Measurements from ENCODE around the gene SCLT1.

DNA sequence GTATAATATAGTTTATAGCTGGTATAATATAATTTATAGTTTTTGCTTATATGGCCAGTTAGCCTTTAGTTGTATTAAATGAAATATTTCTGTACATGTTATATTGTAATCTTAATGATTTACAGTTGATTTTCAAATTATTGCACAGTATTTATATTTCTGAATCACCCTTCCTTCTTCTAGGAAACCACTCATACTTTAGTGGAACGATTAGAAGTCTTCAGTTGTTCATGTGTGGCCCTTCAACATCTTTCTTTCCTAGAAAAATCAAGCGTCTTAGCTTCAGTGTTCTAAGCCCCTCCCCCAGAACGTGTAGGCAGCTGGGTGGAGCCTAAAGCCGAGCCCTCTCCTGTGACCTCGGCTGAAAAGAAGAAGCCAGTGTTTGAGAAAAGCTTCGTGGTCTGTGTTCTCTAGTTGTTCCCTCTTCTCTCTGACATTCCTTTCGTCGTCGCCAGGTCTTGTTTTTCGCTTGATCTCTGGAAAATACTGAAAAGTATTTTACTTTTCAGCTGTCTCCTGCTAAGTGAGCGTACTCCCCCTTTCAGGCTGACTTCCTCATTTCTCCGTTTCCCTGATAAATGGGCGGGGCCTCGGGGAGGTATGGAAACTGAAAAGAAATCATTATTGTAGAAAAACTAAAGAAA lies 2.6 kb upstream of the SCLT1 start, which contains the start of gene C4orf33:
- no peak for TF ChIP-seq CTCF (IDR thresholded peaks at IDR 0.05)
- TF ChIP-seq POLR2A (IDR thresholded peaks at IDR 0.05): no peak

Measured in breast epithelium (tissue), 3 donors.